ENCODE measurements around the gene TTC39B.
"Not testable (repeated sequence)": the region's sequence is repeated elsewhere in the genome, so short reads cannot be mapped to it uniquely, and the experiment has no call there.

The TTC39B gene

DNA sequence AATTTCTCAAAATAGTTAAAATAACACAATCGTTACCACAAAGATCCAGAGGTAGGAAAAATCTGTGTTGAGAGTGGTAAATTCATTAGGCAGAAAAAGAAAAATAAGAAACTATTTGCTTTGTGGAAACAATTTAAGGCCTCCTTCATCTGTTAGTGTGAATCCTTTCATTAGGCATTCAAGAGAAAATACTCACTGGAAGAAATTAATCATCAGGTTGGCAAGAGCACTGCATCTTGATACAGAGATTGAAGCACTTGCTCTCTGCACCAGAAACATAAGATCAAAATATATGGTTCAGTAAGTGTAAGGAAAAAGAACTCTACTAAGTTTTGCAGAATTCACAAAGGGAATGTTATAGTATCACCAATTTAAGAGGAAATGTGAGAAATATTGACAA is 44.4 kb downstream of the TTC39B start:
- DNase-seq, result no peak

DNA sequence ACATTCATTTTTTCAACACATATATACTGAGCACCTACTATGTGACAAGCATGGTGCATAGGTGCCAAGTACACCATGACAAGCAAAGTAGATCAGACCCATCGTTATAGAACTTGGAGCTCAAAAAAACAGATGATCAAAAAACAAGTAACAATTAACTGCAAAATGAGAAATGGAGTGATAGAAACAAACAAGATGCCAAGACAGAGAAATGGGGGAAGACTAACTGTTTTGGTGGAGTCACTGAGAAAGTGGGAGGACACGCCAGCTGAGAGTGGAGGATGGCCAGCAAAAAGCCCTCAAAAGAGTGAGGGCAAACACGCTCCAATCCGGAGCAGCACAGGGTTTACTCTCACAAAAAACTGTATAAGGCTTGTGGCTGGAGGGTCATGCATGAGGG is 50.6 kb downstream of the TTC39B start:
- no peak for DNase-seq

DNA sequence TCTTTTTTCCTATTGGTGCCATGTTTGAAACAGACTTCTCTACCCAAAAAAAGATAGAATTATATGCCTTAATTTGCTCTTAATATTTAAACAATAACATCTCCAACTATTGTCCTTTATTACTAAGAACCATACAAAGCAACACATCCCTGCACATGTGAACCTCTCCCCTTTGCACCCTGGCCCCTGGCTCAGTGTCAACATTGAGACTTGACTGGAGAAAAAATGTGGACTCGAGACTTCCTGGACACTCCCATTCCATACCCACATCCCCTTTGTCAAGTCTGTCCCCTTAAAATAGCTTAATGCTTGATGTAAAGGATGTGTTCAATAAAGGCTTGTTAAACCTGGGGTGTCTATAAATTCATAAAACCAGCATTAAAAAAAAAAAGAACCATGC is 53.2 kb downstream of the TTC39B start:
- DNase-seq, result no peak

DNA sequence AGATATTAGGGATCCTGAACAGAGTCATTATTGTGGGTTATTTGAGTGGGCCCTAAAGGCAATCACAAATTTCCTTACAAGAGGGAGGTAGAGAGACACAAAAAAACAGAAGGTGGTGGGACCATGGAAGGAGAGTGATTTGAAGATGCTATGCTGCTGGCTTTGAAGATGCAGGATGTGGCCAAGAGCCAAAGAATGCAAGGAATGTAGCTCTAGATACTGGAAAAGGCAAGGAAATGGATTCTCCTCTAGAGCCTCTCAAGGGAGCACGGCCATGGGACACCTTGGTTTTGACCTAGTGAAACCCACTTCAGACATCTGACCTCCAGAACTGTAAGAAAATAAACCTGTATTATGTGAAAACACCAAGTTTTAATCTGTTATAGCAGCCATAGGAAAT is 53.8 kb downstream of the TTC39B start:
- no peak for DNase-seq

DNA sequence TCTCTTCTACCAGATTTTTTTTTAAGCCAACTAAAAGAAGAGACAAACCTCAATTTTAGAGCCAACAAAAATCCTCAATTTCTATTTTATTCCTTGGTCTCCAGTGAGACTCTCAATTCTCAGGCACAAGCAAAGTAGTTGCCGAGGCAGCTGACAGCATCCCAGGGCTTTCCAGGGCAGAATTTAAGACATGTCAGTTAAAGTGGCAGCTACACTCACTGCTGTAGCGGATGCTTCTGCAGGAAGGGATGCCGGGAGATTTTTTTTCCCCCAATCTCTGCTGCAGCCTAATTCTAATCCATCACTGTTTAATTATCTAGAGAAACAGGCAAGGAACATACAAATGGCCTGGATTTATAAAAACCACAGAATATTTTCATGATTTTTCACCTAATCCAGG is 57.0 kb downstream of the TTC39B start:
- no peak for DNase-seq

DNA sequence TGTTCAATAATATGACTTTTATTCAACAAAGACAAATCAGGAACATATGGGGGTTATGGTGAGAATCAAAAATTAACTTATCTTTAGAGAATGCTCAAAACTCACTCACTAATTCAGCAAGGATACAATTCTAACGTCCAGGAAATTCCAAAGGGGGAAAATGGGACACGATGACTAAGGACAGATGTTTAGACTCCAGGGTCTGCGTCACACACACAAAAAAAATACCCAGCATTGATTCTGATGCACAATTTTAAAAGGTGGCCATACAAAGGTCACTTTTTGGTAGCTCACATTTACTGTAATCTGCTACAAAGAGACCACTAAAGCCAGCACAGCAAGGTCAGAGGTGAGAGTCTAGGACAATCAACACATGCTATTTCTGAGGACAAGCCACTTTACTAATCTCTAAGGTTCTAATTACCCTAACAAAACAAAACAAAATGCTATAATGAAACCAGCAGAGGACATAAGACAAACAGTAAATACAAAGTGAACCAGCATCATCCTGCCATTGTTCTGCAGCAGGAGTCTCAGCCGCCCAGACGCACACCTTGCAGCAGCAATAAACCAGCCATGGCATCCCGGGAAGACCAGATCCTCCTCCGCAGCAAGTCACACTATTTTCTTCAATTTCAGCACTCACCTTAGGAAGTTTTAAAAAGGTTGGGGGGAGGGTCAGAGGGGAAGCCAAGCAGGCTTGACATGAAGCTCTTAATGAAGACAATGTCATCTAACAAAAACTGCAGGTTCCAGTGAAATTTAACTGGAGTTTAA is 57.8 kb downstream of the TTC39B start:
- DNase-seq, result no peak

DNA sequence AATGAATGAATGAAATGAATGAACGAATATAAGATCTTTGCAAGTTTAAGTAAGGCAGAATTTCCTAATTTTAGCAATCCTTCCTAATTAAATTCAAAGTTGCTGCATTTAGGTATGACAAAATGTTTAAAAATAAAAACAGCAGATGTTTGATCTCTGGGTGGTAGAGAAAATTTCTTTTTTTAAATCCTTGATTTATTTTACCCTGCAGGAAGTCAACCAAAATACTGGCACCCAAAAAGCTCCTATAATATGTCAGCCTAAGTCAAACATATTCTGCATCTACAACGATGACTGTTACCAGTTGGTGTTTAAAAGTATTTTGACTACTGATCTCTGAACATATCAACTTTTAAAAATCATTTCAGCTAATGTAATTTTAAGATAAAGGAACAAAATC is 58.4 kb downstream of the TTC39B start:
- DNase-seq, result no peak

DNA sequence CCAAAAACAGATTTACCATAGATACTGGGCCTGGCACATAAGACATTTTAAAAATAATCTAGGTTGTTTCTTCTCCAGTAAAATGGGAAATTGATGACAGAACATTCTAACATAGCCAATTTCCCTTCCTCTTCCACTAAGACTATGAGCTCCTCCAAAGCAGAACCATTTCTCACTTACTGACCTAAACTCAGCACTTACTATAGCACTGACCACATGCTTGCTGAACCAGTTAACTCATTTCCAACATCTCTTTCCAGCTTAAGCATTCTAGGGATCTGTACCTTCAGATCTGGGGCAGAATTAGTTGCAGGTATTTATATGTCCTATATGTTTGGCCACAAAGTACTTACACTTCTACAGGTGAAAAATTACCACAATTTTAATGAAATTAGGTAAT is 58.9 kb downstream of the TTC39B start:
- no peak for DNase-seq

DNA sequence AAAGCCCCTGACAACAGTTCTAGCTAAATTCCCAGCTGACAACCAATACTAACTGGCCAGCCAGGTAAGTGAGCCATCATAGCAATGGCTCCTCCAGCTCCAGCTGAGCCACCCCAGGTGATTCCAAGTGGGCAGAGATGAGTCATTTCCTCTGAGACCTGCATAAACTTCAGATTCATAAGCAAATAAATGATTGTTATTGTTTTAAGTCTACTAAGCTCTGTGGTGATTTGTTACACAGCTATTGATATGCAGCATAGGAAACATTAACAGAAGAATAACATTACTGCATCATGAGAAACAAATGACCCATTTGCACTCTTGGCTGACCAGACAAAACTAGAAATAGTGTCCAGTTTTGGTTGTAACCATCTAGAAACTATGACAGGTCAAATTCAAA is 60.3 kb downstream of the TTC39B start:
- no peak for DNase-seq

DNA sequence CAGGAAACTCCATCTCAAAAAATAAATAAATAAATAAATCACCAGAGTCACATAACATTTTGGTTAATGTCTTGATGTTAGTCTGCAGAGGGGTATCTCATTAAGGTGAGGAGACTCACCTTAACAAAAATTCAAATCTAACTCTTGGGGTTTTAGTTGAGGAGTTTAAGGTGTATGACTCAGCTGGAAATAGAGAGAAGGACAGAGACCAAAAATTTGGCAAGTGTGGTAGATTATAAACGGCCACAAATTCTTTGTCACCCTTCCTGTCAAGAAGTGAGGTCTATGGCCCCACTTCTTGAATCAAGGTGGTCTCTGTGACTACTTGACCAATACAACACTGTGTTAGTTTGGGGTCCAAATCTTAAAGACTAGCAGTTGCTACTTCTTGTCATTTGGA is 60.8 kb downstream of the TTC39B start:
- DNase-seq, result no peak

DNA sequence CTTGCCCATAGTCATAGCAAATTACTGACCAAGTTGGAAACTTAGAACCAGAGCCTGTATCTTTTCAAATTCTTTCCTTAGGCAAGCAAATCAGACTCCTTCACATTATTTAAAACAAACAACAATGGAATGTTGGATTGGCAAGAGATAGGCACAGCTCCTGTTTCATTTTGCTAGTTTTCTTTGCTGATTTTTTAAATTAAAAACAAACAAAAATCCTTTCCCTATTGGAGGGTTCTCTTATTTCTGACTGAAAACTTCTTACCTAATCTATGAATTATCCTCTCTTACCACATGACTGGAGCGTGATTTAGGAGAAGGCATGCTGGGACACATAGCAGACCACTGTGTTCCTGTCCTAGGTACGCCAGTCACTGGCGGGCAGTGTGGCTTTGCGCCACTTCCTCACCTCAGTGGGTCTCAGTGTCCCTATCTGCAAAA is 63.0 kb downstream of the TTC39B start:
- DNase-seq, result no peak

DNA sequence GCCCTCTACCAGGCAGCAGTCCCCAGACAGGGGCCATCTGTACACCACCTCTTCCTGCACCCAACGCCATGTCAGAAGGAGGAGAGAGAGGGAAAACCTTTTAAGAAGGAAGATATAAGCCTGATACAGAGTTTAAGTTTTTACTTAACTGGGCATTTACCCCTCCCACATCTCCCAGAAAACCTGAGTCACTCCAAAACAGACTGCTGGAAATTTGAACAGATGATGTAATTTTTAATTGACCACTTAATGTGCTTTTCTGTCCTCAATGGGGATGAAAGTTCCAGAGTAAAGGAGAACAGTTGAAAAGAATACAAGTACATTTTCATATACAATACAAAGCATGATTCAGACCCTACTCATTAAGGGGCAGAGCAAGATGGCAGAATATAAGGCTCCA is 63.9 kb downstream of the TTC39B start:
- no peak for DNase-seq

DNA sequence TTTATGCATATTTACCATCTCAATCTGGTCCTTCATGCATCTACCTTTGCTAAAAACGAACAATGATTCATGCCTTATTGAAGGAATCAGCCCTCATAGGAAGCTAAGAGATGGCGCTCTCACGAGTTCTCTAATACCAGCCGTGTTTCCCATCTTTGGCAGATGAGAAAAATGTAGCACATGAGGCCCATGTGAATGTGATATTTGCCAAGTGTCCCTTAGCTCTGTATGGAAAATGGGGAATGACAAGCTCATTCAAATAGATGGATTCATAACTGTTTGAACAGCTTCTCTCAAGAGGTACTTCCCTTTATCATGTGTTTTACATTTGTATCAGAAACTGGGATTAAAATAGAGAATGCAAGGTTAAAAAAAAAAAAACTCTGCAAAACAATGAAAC is 66.1 kb downstream of the TTC39B start:
- DNase-seq, result no peak

DNA sequence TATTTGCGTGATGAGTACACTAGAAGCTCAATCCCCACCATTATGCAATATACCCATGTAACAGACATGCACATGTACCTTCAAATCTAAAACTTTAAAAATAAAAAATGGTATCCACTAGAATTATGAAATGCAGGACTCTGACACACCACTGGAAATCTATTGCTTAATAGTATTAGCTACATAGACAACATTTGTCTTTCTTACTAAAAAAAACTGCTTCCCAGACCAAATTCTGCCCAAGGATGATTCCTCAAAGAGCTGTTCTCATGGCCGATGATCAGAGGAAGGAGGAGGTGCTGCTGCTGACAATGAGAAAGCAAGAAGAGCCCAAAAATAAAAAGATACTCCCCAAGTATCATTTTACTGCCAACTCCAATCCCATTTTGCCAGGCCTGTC is 67.2 kb downstream of the TTC39B start:
- DNase-seq, result no peak

DNA sequence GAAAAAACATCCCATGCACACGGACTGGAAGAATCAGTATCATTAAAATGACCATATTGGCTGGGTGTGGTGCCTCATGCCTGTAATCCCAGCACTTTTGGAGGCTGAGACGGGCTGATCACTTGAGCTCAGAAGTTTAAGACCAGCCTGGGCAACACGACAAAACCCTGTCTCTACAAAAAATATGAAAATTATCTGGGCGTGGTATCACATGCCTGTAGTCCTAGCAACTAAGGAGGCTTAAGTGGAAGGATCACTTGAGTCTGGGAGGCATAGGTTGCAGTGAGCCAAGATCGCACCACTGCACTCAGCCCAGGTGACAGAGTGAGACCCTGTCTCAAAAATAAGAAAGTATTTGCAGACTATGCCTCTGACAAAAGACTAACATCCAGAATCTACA is 68.4 kb downstream of the TTC39B start:
- no peak for DNase-seq

DNA sequence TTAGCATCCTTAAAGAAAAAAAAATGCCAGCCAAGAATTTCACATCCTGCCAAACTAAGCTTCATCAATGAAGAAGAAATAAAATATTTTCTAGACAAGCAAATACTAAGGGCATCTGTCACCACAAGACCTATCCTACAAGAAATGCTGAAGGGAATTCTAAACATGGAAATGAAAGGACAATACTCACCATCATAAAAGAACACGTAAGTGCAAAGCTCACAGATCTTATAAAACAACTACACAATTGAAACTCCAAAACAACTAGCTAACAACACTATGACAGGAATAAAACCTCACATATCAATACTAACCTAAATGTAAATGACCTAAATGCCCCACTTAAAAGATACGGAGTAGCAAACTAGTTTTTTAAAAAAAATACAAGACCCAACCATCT is 71.4 kb downstream of the TTC39B start:
- no peak for DNase-seq

DNA sequence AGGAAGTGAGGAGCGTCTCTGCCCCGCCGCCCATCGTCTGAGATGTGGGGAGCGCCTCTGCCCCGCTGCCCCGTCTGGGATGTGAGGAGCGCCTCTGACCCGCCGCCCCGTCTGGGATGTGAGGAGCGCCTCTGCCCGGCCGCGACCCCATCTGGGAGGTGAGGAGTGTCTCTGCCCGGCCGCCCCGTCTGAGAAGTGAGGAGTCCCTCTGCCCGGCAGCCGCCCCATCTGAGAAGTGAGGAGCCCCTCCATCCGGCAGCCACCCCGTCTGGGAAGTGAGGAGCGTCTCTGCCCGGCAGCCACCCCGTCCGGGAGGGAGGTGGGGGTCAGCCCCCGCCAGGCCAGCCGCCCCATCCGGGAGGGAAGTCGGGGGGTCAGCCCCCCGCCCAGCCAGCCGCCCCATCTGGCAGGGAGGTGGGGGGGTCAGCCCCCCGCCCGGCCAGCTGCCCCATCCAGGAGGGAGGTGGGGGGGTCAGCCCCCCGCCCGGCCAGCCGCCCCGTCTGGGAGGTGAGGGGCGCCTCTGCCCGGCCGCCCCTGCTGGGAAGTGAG is 73.0 kb downstream of the TTC39B start:
- not testable (repeated sequence) for DNase-seq

DNA sequence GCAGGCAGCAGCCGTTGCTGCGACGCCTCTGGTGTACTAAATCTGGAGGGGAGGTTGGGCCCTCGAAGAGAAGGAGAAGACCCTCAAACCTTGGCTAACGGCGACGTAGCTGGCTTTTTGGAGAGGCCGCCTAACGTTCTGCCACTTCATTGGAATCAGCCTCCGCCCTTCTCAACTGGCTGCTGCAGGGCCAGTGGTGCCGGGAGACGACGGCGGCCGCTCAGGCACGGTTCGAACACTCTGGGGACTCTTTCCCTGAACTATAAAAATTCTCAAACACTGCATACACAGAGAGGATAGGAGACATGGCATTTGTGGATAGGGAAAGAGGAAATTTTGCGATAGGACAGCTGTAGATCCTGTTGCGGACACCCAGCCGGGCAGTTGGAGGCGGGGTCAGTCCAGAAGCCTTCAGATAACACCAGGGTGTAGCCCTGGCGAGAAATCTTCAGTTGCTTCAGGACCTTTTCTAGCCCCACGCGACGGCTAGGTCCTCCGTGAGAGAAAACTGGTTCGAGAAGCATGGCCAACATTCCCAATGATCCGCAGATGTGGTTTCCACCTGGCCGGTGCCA is 74.2 kb downstream of the TTC39B start:
- DNase-seq, result not testable (repeated sequence)

DNA sequence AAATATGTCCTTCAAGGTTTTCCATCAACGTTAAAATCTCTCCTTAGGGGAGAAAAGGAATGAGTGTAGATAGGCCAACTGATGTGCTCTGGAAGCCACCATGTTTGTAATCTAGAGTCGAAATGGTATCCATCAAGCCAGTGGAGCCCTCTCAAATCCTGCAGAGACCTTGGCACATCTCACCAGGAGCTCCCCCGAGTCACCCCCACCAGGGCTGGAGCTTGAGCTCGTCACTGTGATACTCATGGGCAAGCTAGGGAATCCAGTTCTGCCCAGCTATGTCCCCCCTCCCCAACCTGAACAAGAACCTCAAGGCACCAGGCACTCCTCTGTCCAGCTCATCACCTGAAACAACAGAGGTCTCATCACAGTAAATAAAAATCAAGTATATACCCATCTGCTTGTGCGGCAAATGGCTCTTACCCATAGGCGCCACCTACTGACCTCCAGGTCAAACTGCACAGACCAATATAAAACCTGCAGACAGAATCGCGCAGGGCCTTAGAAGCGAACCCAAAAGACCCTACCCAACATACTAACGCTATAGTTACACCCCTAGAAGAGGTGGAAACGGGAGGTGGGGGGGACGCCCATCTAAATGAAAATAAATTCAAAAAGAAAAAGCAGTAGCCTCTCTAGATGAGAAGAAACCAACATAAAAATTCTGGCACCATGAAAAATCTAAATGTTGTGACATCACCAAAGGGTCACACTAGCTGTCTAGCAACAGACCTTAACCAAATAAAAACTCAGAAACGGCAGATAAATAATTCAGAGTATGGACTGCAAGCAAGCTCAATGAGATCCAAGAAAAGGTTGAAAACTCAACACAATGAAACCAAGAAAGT is 75.0 kb downstream of the TTC39B start:
- no peak for DNase-seq

DNA sequence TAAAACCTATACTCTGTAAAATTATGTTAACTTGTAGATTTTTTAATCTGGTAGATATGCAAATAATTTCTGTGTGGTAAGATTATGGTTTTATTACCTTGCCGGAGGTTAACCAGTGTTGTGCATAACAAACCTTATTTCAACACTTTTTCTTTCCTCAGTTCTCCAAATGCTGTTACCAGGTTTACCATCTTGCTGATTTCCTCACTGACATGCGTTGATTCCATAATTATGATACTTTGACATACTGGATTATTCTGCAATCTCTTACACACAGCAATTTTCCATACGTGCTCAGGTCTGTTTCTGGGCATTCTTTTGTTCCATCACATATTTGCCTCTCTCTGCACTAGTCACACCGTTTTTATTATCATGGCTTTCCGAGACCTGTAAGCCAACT is 77.6 kb downstream of the TTC39B start:
- no peak for DNase-seq

DNA sequence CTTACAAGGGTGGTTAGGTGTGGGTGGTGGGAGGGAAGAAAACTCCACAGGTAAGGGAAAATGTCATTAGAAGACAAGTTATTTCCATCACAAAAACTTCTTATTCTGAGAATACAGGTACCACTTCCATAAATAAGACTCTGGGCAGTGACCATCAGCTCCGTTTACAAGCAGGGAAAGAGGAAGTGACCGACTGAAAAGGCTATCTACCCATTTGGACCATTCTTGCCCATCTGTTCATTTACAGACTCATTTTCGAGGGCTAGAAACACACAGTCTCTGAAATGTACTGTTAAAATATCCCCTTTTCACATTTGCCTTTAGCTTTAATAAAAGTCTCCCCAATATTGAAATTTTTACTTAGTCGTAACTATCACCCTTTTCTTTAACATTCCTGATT is 79.5 kb downstream of the TTC39B start:
- no peak for DNase-seq

DNA sequence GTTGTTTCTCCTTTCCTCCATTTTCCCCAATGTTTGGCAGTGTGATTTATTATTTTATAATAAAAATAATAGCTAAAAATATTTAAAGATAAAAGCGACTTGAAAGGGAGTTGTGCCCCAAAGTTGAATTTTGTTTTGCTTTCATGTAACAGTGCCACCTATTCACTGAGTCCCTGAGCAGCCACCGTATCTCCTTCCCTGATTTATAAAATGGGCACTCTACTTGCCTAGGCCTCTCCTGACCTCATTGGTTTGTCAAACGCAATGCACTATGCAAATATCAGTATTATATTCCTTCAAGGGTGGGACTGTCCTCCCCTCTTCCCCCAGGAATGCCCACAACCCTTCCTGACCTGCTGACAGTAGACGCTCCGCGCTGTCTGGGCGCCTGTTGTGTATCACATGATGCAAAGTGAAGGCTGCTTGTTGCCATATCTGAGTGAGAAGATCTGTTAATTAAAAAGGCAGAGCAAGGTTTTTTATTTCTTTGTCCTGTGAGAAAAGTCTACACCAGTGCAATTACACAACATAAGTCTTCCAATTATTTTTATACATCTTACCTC is 81.4 kb downstream of the TTC39B start:
- no peak for DNase-seq

DNA sequence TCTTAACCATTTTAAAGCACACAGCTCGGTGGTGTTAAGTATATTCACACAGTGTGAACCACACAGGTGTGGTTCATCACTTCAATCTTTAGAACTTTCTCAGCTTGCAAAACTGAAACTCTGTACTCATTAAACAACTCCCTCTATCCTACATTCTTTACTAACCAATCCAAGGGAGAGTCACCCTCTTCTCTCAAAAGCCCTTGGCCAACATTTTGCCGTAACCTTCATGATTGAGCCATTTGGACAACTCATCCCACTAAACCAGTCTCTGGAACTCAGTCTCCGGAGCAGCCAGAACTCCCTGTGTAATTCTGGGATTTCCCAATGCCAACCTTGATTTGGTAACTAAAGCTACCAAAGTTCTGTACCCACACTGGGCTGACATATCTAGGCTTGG is 84.7 kb downstream of the TTC39B start:
- no peak for DNase-seq
